ENCODE results near the gene MAP3K8.
A peak's percentile ranks its signal among the peaks of the same experiment; 100 is the strongest.
"Not testable (repeated sequence)": the region's sequence is repeated elsewhere in the genome, so short reads cannot be mapped to it uniquely, and the experiment has no call there.

MAP3K8 gene

GRCh38 chr10:30422981-30423654, 10.9 kb upstream of the MAP3K8 start:
- DNase-seq (ENCODE audit: low spot score), result peak; percentile 73

- DNase-seq (ENCODE audit: low spot score), result not testable (repeated sequence)
These were observed 10.2 kb upstream of the MAP3K8 start for GRCh38 chr10:30423655-30424275.

- DNase-seq (ENCODE audit: low spot score), result no peak
These were observed 8.5 kb upstream of the MAP3K8 start for GRCh38 chr10:30425336-30426075.

- DNase-seq (ENCODE audit: low spot score), result no peak
These were observed 3.3 kb upstream of the MAP3K8 start for GRCh38 chr10:30430544-30431298.

GRCh38 chr10:30431435-30431911, 2.5 kb upstream of the MAP3K8 start:
- DNase-seq (ENCODE audit: low spot score), result no peak

- no peak for DNase-seq (ENCODE audit: low spot score)
These were observed 1.2 kb upstream of the MAP3K8 start for GRCh38 chr10:30432622-30433305.

GRCh38 chr10:30433306-30433729, 666 bp upstream of the MAP3K8 start:
- peak; percentile 39 for DNase-seq (ENCODE audit: low spot score)

- peak; percentile 77 for DNase-seq (ENCODE audit: low spot score)
These were observed 489 bp downstream of the MAP3K8 start for GRCh38 chr10:30434273-30435072.

- no peak for DNase-seq (ENCODE audit: low spot score)
These were observed 1.1 kb downstream of the MAP3K8 start for GRCh38 chr10:30435073-30435422.

GRCh38 chr10:30435499-30436167, 1.6 kb downstream of the MAP3K8 start:
- not testable (repeated sequence) for DNase-seq (ENCODE audit: low spot score)

- peak; percentile 63 for DNase-seq (ENCODE audit: low spot score)
These were observed 2.2 kb downstream of the MAP3K8 start for GRCh38 chr10:30436191-30436611.

- DNase-seq (ENCODE audit: low spot score), result no peak
These were observed 2.7 kb downstream of the MAP3K8 start for GRCh38 chr10:30436671-30437030.

- DNase-seq (ENCODE audit: low spot score), result no peak
These were observed 3.3 kb downstream of the MAP3K8 start for GRCh38 chr10:30437031-30437841.

GRCh38 chr10:30438021-30438850, 4.3 kb downstream of the MAP3K8 start:
- DNase-seq (ENCODE audit: low spot score), result no peak

GRCh38 chr10:30439931-30440330, 5.9 kb downstream of the MAP3K8 start:
- DNase-seq (ENCODE audit: low spot score), result no peak

GRCh38 chr10:30442019-30442606, 8.1 kb downstream of the MAP3K8 start:
- DNase-seq (ENCODE audit: low spot score), result no peak

GRCh38 chr10:30443049-30443448, 9.1 kb downstream of the MAP3K8 start:
- no peak for DNase-seq (ENCODE audit: low spot score)

- no peak for DNase-seq (ENCODE audit: low spot score)
These were observed 11.7 kb downstream of the MAP3K8 start for GRCh38 chr10:30445711-30446110.
